HepG2 (cell line): ENCODE measurements around the gene EYA2. TPM values are rescaled to one million over a fixed set of nuclear protein-coding genes. Genes with fewer than 3 reads are reported as not detected.

ENCODE experiments used
- ATAC-seq: fragments of 200-7000 bp; cut with Tn5 transposase; 3 replicates; pipeline ENCODE4 v1.9.1; 2020; ENCODE audit warnings: mild to moderate bottlenecking, moderate library complexity
- BruUV-seq: library from RNA; stranded (reverse); fragments of 400-500 nt; replicated peaks from 2 replicates; lab custom pipeline; 2021; lab: Mats Ljungman, UMichigan
- CTCF ChIA-PET: fragments of 300-600 bp; formaldehyde crosslinking; extraction: SDS; loops from one replicate; lab custom pipeline; 2021; ENCODE audit warnings: low total read pairs, inconsistent platforms, low intra/inter-chr PET ratio; lab: Yijun Ruan, JAX
- POLR2A ChIA-PET: fragments of 350-600 bp; sonication (Branson Sonifier 250); formaldehyde crosslinking; loops from one replicate; lab custom pipeline; 2020; ENCODE audit warnings: antibody characterized with exemption, inconsistent platforms; lab: Yijun Ruan, JAX
- DNase-seq: peaks from one replicate; pipeline ENCODE4 v3.0.0-alpha.2; 2015; ENCODE audit warnings: low spot score
- FAIRE-seq: peaks from 3 replicates; lab custom pipeline; 2011; peaks lifted over from hg19 to GRCh38; lab: Jason Lieb, UNC
- H2AFZ ChIP-seq: one replicate; pipeline ENCODE4 v1.6.1; 2011; ENCODE audit warnings: low read length, inconsistent platforms
- H3K27ac ChIP-seq: fragments of 300-600 bp; 3 replicates; pipeline ENCODE4 v1.8.0; 2011; ENCODE audit warnings: mixed run types, mild to moderate bottlenecking, mixed read lengths, low read length, inconsistent platforms; ENCODE audit not compliant: insufficient read depth; ENCODE audit errors: extremely low read length
- H3K27me3 ChIP-seq, 2 experiments: fragments of 200-600 bp in 1 of 2; 2 replicates in 1 of 2; 3 replicates in 1 of 2; pipeline versions ENCODE4 v1.6.0 to v1.8.0; 2011; ENCODE audit warnings: low read length in 2 of 2, mild to moderate bottlenecking in 2 of 2, moderate library complexity in 2 of 2, inconsistent platforms in 1 of 2; ENCODE audit not compliant: insufficient read depth in 2 of 2, control insufficient read depth in 1 of 2
- H3K36me3 ChIP-seq, 2 experiments: fragments of 200-600 bp in 1 of 2; replicated peaks in 1 of 2; 2 replicates in 1 of 2; 3 replicates in 1 of 2; pipeline versions ENCODE4 v1.5.1 to v1.8.0; 2011; ENCODE audit warnings: low read length in 2 of 2, inconsistent platforms in 1 of 2; ENCODE audit not compliant: insufficient read depth in 2 of 2, control insufficient read depth in 1 of 2
- H3K4me1 ChIP-seq: 2 replicates; pipeline ENCODE4 v1.5.1; 2012; ENCODE audit warnings: low read length, inconsistent platforms; ENCODE audit not compliant: insufficient read depth
- H3K4me2 ChIP-seq: 2 replicates; pipeline ENCODE4 v1.6.0; 2011; ENCODE audit warnings: low read depth, low read length, inconsistent platforms
- H3K4me3 ChIP-seq, 3 experiments: fragments of 200-600 bp in 1 of 3; sonication (generic), shearing (Covaris generic) in 1 of 3; replicated peaks in 1 of 3; 2 replicates each; pipeline ENCODE4 v1.5.1; 2011 to 2016; ENCODE audit warnings: low read length in 3 of 3, inconsistent platforms in 2 of 3, low read depth in 2 of 3, mild to moderate bottlenecking in 2 of 3, control low read depth in 1 of 3, mixed read lengths in 1 of 3; ENCODE audit not compliant: insufficient read depth in 1 of 3
- H3K79me2 ChIP-seq: one replicate; pipeline ENCODE4 v1.6.1; 2011; ENCODE audit warnings: low read length, inconsistent platforms; ENCODE audit not compliant: insufficient read depth
- H3K9ac ChIP-seq: 2 replicates; pipeline ENCODE4 v1.6.0; 2011; ENCODE audit warnings: mild to moderate bottlenecking, low read depth, low read length, inconsistent platforms; ENCODE audit not compliant: insufficient read depth
- H3K9me3 ChIP-seq: 2 replicates; pipeline ENCODE4 v1.5.1; 2012; ENCODE audit warnings: mild to moderate bottlenecking, low read length
- H4K20me1 ChIP-seq: 2 replicates; pipeline ENCODE4 v1.6.0; 2011; ENCODE audit warnings: inconsistent platforms, mild to moderate bottlenecking, low read length, moderate library complexity; ENCODE audit not compliant: insufficient read depth
- NBN ChIP-seq: fragments of 450-650 bp; conservative IDR thresholded peaks from 2 replicates; pipeline ENCODE4 v1.6.1; 2017
- TCF12 ChIP-seq, 2 experiments: fragments of 450-650 bp in 1 of 2; sonication (generic) in 1 of 2; formaldehyde crosslinking in 1 of 2; IDR thresholded peaks; 2 replicates each; pipeline versions ENCODE4 v1.6.1 to v1.8.0; 2017 to 2022; ENCODE audit warnings: antibody characterized with exemption in 1 of 2, mild to moderate bottlenecking in 1 of 2, missing genetic modification reagents in 1 of 2, moderate library complexity in 1 of 2
- TEAD2 ChIP-seq: sonication (generic); formaldehyde crosslinking; IDR thresholded peaks from 2 replicates; pipeline ENCODE4 v1.9.0; 2021; ENCODE audit warnings: missing genetic modification reagents
- ZFP82 ChIP-seq: sonication (generic); formaldehyde crosslinking; IDR thresholded peaks from 2 replicates; pipeline ENCODE4 v1.5.1; 2020; ENCODE audit warnings: mild to moderate bottlenecking, missing genetic modification reagents, borderline replicate concordance
- ZNF225 ChIP-seq: sonication (generic); formaldehyde crosslinking; IDR thresholded peaks from 2 replicates; pipeline ENCODE4 v1.4.0; 2020; ENCODE audit warnings: mild to moderate bottlenecking, missing genetic modification reagents
- ZNF329 ChIP-seq: sonication (generic); formaldehyde crosslinking; IDR thresholded peaks from 2 replicates; pipeline ENCODE4 v1.9.0; 2021; ENCODE audit warnings: low read depth, mild to moderate bottlenecking, missing genetic modification reagents
- ZNF567 ChIP-seq: sonication (generic); formaldehyde crosslinking; IDR thresholded peaks from 2 replicates; pipeline ENCODE4 v1.8.1; 2023; ENCODE audit warnings: mild to moderate bottlenecking, missing genetic modification reagents, borderline replicate concordance
- ZNF615 ChIP-seq: sonication (generic); formaldehyde crosslinking; IDR thresholded peaks from 2 replicates; pipeline ENCODE4 v1.5.0; 2020; ENCODE audit warnings: mild to moderate bottlenecking, missing genetic modification reagents, borderline replicate concordance
- WGBS: methylation state at CpG from one replicate; pipeline ENCODE4 v1.1.6; 2017; ENCODE audit warnings: low lambda C conversion rate; 5-methylcytosine and 5-hydroxymethylcytosine counted together
- in situ Hi-C: cut with HindIII; loops from 2 replicates; pipeline ENCODE4 v1.10.0; 2017; ENCODE audit warnings: low pct_unique_long_range_greater_than_20kb; ENCODE audit not compliant: extremely low pct_ligation_motif_present
- intact Hi-C: fragments of 100-400 bp; cut with micrococcal nuclease; formaldehyde crosslinking; loops from one replicate; pipeline ENCODE4 v1.10.0; 2022; ENCODE audit not compliant: unreplicated experiment
- polyA plus RNA-seq, 8 experiments: library from polyadenylated mRNA; depleted of rRNA in 3 of 8; stranded (reverse) in 7 of 8; unstranded in 1 of 8; fragments of >200 nt; fragmentation: Illumina TruSeq in 4 of 8; extraction: Trizol in 4 of 8; gene quantifications; 2 replicates each; pipeline versions ENCODE4 v1.2.1 to v1.2.3, GENCODE V29; 2011 to 2016; ENCODE audit warnings: low read depth in 4 of 8, missing spikeins in 1 of 8, mixed read lengths in 1 of 8; ENCODE audit not compliant: insufficient read depth in 1 of 8
- total RNA-seq, 5 experiments: library from RNA; depleted of rRNA; stranded (reverse); fragments of >200 nt; fragmentation: Illumina TruSeq; extraction: Trizol; gene quantifications; 2 replicates each; pipeline ENCODE4 v1.2.3, GENCODE V29; 2016; ENCODE audit warnings: low read depth in 1 of 5
- TF ChIP-seq, protein P1 (sequence below): sonication (generic); formaldehyde crosslinking; conservative IDR thresholded peaks from 2 replicates; pipeline ENCODE4 v1.8.0; 2022; ENCODE audit warnings: low read depth, missing genetic modification reagents
- TF ChIP-seq, protein P2 (sequence below): IDR thresholded peaks from 2 replicates; pipeline ENCODE4 v1.6.1; 2016; ENCODE audit warnings: low read depth, missing genetic modification reagents, missing compliant biosample characterization
- TF ChIP-seq, protein P3 (sequence below): sonication (generic); formaldehyde crosslinking; conservative IDR thresholded peaks from 2 replicates; pipeline ENCODE4 v1.8.0; 2022; ENCODE audit warnings: missing genetic modification reagents
- TF ChIP-seq, protein P4 (sequence below): sonication (generic); formaldehyde crosslinking; IDR thresholded peaks from 2 replicates; pipeline ENCODE4 v1.4.0; 2020; ENCODE audit warnings: low read depth, mild to moderate bottlenecking, missing genetic modification reagents

The EYA2 gene
- total and polyA plus RNA-seq, 2 of the 13 experiments (the other 11 are each of a cell fraction or from before 2014, with no cell fraction given): not detected

DNA sequence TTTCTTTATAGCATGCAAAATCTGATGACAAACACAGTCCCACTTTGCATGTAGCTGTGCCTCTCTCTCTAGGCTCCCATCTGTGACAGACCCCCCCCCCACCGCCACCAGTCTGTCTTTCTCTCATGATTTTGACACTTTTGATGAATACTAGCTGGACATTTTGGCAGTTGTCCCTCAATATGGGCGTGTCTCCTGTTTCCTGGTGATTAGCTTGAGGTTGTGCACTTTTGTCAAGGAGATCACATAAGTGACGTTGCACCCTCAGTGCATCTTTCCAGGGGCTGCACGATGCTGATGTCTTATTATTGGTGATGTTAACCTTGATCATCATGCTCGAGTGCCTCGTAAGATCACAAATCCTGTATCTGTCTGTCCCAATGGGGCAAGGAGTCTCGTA is 155.1 kb downstream of the EYA2 start:
- Histone ChIP-seq H4K20me1 (peaks cover 4% of the 10 kb centered on the region; the same call in 1 of the 2 replicates), H2AFZ (no peak overlapping the region), H3K79me2 (no peaks in the 10 kb centered on the region), H3K4me2 (no peak overlapping the region), H3K27ac (no peak overlapping the region), H3K36me3 (no peaks in the 10 kb centered on the region), H3K27me3 (peaks cover 2 to 44% of the 10 kb centered on the region in 2 experiments; a peak in 3 of 5 replicates), H3K9me3 (no peaks in the 10 kb centered on the region), H3K4me3 (no peak overlapping the region), H3K4me1 (no peaks in the 10 kb centered on the region), H3K9ac (no peak overlapping the region)
- FAIRE-seq (no peak), DNase-seq (no peak), ATAC-seq (no peak)
- CTCF ChIA-PET: interaction anchor here (0.6 kb wide), 1 partner anchor 636 kb away, joined by 3 read pairs; no protein-coding TSS in a partner anchor
- TF ChIP-seq, protein P1, sequence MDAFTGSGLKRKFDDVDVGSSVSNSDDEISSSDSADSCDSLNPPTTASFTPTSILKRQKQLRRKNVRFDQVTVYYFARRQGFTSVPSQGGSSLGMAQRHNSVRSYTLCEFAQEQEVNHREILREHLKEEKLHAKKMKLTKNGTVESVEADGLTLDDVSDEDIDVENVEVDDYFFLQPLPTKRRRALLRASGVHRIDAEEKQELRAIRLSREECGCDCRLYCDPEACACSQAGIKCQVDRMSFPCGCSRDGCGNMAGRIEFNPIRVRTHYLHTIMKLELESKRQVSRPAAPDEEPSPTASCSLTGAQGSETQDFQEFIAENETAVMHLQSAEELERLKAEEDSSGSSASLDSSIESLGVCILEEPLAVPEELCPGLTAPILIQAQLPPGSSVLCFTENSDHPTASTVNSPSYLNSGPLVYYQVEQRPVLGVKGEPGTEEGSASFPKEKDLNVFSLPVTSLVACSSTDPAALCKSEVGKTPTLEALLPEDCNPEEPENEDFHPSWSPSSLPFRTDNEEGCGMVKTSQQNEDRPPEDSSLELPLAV: no peak
- TF ChIP-seq NBN: no peak
- TF ChIP-seq ZNF567 (CRISPR knock-in tag): no peak
- TF ChIP-seq ZNF329 (CRISPR knock-in tag): no peak
- TF ChIP-seq, protein P2, sequence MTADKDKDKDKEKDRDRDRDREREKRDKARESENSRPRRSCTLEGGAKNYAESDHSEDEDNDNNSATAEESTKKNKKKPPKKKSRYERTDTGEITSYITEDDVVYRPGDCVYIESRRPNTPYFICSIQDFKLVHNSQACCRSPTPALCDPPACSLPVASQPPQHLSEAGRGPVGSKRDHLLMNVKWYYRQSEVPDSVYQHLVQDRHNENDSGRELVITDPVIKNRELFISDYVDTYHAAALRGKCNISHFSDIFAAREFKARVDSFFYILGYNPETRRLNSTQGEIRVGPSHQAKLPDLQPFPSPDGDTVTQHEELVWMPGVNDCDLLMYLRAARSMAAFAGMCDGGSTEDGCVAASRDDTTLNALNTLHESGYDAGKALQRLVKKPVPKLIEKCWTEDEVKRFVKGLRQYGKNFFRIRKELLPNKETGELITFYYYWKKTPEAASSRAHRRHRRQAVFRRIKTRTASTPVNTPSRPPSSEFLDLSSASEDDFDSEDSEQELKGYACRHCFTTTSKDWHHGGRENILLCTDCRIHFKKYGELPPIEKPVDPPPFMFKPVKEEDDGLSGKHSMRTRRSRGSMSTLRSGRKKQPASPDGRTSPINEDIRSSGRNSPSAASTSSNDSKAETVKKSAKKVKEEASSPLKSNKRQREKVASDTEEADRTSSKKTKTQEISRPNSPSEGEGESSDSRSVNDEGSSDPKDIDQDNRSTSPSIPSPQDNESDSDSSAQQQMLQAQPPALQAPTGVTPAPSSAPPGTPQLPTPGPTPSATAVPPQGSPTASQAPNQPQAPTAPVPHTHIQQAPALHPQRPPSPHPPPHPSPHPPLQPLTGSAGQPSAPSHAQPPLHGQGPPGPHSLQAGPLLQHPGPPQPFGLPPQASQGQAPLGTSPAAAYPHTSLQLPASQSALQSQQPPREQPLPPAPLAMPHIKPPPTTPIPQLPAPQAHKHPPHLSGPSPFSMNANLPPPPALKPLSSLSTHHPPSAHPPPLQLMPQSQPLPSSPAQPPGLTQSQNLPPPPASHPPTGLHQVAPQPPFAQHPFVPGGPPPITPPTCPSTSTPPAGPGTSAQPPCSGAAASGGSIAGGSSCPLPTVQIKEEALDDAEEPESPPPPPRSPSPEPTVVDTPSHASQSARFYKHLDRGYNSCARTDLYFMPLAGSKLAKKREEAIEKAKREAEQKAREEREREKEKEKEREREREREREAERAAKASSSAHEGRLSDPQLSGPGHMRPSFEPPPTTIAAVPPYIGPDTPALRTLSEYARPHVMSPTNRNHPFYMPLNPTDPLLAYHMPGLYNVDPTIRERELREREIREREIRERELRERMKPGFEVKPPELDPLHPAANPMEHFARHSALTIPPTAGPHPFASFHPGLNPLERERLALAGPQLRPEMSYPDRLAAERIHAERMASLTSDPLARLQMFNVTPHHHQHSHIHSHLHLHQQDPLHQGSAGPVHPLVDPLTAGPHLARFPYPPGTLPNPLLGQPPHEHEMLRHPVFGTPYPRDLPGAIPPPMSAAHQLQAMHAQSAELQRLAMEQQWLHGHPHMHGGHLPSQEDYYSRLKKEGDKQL: no peak
- no peak for TF ChIP-seq TEAD2 (CRISPR knock-in tag)
- TF ChIP-seq, protein P3, sequence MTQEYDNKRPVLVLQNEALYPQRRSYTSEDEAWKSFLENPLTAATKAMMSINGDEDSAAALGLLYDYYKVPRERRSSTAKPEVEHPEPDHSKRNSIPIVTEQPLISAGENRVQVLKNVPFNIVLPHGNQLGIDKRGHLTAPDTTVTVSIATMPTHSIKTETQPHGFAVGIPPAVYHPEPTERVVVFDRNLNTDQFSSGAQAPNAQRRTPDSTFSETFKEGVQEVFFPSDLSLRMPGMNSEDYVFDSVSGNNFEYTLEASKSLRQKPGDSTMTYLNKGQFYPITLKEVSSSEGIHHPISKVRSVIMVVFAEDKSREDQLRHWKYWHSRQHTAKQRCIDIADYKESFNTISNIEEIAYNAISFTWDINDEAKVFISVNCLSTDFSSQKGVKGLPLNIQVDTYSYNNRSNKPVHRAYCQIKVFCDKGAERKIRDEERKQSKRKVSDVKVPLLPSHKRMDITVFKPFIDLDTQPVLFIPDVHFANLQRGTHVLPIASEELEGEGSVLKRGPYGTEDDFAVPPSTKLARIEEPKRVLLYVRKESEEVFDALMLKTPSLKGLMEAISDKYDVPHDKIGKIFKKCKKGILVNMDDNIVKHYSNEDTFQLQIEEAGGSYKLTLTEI (CRISPR knock-in tag): no peak
- no peak for TF ChIP-seq ZNF615 (CRISPR knock-in tag)
- TF ChIP-seq, protein P4, sequence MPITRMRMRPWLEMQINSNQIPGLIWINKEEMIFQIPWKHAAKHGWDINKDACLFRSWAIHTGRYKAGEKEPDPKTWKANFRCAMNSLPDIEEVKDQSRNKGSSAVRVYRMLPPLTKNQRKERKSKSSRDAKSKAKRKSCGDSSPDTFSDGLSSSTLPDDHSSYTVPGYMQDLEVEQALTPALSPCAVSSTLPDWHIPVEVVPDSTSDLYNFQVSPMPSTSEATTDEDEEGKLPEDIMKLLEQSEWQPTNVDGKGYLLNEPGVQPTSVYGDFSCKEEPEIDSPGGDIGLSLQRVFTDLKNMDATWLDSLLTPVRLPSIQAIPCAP (CRISPR knock-in tag): no peak
- TF ChIP-seq TCF12 (IDR thresholded peaks at IDR 0.05): no peak
- no peak for TF ChIP-seq TCF12 (CRISPR knock-in tag; IDR thresholded peaks at IDR 0.05)
- TF ChIP-seq ZNF225 (CRISPR knock-in tag): no peak
- TF ChIP-seq ZFP82 (CRISPR knock-in tag): no peak
- intact Hi-C loops: no loop called here
- POLR2A ChIA-PET: interaction anchor here (0.9 kb wide), 1 partner anchor 14 kb away, joined by 3 read pairs; no protein-coding TSS in a partner anchor
- no TSS peak for BruUV-seq
- in situ Hi-C loops: no loop called here
- WGBS: 2% methylated on average over 7 of the region's 7 CpGs
